DOHH2 (cell line): ENCODE data around the gene FTHL17.

Source experiments
- CTCF ChIP-seq: fragments of 200-600 bp; sonication (generic); IDR thresholded peaks from one replicate; pipeline ENCODE4 v1.5.1; 2014; ENCODE audit warnings: antibody characterized with exemption, mild to moderate bottlenecking, low read depth, low read length; ENCODE audit not compliant: poor library complexity, severe bottlenecking
- EZH2phosphoT487 ChIP-seq: fragments of 200-600 bp; sonication (generic); IDR thresholded peaks from 2 replicates; pipeline ENCODE4 v1.6.1; 2017; ENCODE audit warnings: borderline replicate concordance, mild to moderate bottlenecking, antibody characterized with exemption, low read length, moderate library complexity, mixed read lengths

- TF ChIP-seq CTCF (no peak), EZH2phosphoT487 (no peak)
Measured at GRCh38 chrX:31061091-31061490, 10.8 kb downstream of the FTHL17 start.
